Lower leg skin (tissue), 4 donors: ENCODE measurements around the gene PLCB1. TPM values are rescaled to one million over a fixed set of nuclear protein-coding genes. Genes with fewer than 3 reads are reported as not detected.

Source experiments
- DNase-seq, 2 donors: peaks; one replicate each; pipeline ENCODE4 v3.0.0-alpha.2; 2019; ENCODE audit warnings: low spot score in 2 of 2
- H3K4me3 ChIP-seq: fragments of 200-600 bp; sonication (generic); 2 replicates; pipeline ENCODE4 v1.5.1; 2017; ENCODE audit warnings: mild to moderate bottlenecking, low read depth; ENCODE audit not compliant: poor library complexity, severe bottlenecking
- CTCF ChIP-seq, 3 donors: fragments of 450-650 bp; IDR thresholded peaks; one replicate each; pipeline ENCODE4 v1.5.1; 2016; ENCODE audit warnings: antibody characterized with exemption in 3 of 3, mild to moderate bottlenecking in 3 of 3, moderate library complexity in 2 of 3
- POLR2A ChIP-seq, 2 donors: fragments of 450-650 bp; IDR thresholded peaks; one replicate each; pipeline ENCODE4 v1.6.1; 2016 to 2017; ENCODE audit warnings: antibody characterized with exemption in 2 of 2, mild to moderate bottlenecking in 1 of 2, moderate library complexity in 1 of 2
- WGBS, 2 donors: methylation state at CpG; one replicate each; pipeline ENCODE4 v1.1.5; 2018; 5-methylcytosine and 5-hydroxymethylcytosine counted together
- intact Hi-C: fragments of 100-400 bp; cut with DNase I; formaldehyde crosslinking; loops from one replicate; pipeline ENCODE4 v1.15.0; 2023; ENCODE audit warnings: low total_unique reads
- total RNA-seq, 4 donors: library from RNA; depleted of rRNA; stranded (reverse); fragments of >200 nt; gene quantifications; one replicate each; pipeline ENCODE4 v1.1.0, GENCODE V29; 2016

The PLCB1 gene
- total RNA-seq, 4 donors from 2014 or later, result 4.1 to 16.2 (median 9.1) TPM

DNA sequence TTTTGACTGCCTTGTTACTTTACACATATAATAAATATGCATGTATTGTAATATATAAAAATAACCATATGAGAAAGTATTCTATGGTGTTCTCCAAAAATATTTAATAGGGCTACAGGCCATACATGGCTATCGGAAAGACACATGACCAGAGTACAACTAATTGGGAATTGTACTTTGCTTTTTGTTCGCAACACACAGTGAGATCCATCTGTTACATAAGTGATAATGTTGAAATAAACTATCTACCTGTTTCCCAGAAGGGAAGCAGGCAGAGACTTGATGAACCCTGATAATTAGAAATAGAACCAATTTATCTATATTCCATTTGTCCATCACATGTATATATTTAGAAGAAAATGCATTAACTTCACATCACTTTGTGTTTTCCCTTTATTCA lies 592.8 kb downstream of the PLCB1 start:
- WGBS, 2 donors, result 95% methylated on average over 2 of the region's 2 CpGs
- intact Hi-C loops, result loop anchor here (5.0 to 10.0 kb wide), 2 partner anchors 590 to 678 kb away; partner anchors contain the start of gene PLCB1
- no peak for DNase-seq
- no peak overlapping the region for H3K4me3 ChIP-seq
- TF ChIP-seq POLR2A (IDR thresholded peaks at IDR 0.05), result no peak
- no peak for TF ChIP-seq CTCF (IDR thresholded peaks at IDR 0.05)

GRCh38 chr20:8726460-8726859 lies 594.4 kb downstream of the PLCB1 start:
- TF ChIP-seq CTCF (IDR thresholded peaks at IDR 0.05) (no peak), POLR2A (IDR thresholded peaks at IDR 0.05) (no peak)
- no peak for DNase-seq
- no peak overlapping the region for H3K4me3 ChIP-seq
- intact Hi-C loops, result loop anchor here (10.0 kb wide), 1 partner anchor 592 kb away; the partner anchor contains the start of gene PLCB1
- WGBS, 2 donors, result 90 to 92% methylated on average over 2 of the region's 2 CpGs

DNA sequence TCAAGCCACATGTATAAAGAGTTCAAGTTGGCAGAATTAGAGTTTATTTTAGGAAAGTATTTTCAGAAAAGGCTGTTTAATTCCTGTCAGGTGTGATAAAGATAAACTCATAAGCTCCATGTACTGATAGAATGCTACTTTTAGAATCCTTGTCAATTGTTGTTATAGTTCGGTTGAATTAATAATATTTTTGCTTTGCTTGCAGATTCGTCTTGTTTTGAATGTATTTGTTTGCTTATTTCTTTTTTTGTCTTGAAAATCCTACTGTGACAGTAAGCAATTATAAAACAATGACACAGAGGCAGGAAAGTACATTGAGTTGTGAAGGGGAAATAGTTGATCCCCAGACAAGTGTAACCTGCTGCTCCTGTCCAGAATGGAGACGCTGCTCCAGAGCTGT lies 602.9 kb downstream of the PLCB1 start:
- no peak overlapping the region for H3K4me3 ChIP-seq
- WGBS, 2 donors, result 80 to 82% methylated on average over 3 of the region's 3 CpGs
- no peak for DNase-seq
- TF ChIP-seq POLR2A (IDR thresholded peaks at IDR 0.05), result no peak
- no peak for TF ChIP-seq CTCF (IDR thresholded peaks at IDR 0.05)
- intact Hi-C loops, result no loop called here

DNA sequence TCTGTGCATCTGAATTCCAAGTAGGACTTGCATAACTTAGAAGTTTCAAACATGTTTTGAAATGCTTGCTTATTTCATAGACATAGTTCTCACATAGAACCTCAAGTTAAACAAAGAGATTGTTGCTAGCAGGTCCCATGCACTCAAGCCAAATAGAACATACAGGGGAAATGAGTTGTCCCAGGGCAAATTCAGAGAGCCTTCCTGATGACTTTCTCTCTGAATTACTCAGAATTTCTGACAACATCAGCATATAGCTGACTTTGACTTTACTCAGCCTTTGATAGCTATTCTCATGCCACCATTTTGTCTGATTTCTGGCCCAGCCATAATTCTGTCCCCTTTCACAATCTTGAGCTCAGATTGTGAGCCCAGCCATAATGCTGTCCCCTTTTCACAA lies 603.6 kb downstream of the PLCB1 start:
- TF ChIP-seq POLR2A (IDR thresholded peaks at IDR 0.05) (no peak), CTCF (IDR thresholded peaks at IDR 0.05) (no peak)
- H3K4me3 ChIP-seq, result no peak overlapping the region
- no peak for DNase-seq
- intact Hi-C loops, result no loop called here

- no peak for TF ChIP-seq CTCF (IDR thresholded peaks at IDR 0.05)
- no peak for TF ChIP-seq POLR2A (IDR thresholded peaks at IDR 0.05)
- intact Hi-C loops, result no loop called here
- WGBS, 2 donors, result 89 to 94% methylated on average over 4 of the region's 4 CpGs
- no peak overlapping the region for H3K4me3 ChIP-seq
- DNase-seq, result no peak
Measured at GRCh38 chr20:8740265-8740664, 608.2 kb downstream of the PLCB1 start.

DNA sequence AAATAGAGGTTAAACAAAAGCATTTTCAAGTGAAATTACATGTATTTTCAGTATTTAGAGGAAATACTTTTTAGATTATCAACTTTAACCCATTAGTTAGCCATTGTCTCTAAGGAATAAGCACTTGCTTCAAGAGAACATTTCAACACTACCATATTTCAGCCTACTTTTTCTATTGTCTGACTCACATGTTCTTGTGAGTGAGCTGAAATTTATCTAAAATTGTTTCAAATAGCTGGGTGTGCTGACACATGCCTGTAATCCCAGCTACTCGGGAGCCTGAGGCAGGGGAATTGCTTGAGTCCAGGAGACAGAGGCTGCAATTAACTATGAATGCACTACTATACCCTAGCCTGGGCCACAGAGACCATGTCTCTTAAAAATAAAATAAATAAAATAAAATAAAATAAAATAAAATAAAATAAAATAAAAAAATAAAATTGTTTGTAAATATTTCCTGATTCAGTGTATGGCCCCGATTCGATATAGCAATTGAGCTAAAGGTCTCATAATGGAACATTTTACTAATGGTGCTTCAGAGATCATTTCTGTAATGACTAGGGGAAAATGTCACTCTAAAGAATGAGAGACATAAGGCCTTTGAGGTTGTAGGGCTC lies 612.3 kb downstream of the PLCB1 start:
- WGBS, 2 donors, result 72 to 81% methylated on average over 3 of the region's 3 CpGs
- no peak for TF ChIP-seq CTCF (IDR thresholded peaks at IDR 0.05)
- no peak for TF ChIP-seq POLR2A (IDR thresholded peaks at IDR 0.05)
- no peak overlapping the region for H3K4me3 ChIP-seq
- intact Hi-C loops, result no loop called here
- no peak for DNase-seq
